ENCODE data around the gene SP6. TPM values are rescaled to one million over a fixed set of nuclear protein-coding genes. Genes with fewer than 3 reads are reported as not detected.

Gene SP6
- total RNA-seq, 4 donors from 2014 or later: 1.1 to 6.4 (median 3.8) TPM

DNA sequence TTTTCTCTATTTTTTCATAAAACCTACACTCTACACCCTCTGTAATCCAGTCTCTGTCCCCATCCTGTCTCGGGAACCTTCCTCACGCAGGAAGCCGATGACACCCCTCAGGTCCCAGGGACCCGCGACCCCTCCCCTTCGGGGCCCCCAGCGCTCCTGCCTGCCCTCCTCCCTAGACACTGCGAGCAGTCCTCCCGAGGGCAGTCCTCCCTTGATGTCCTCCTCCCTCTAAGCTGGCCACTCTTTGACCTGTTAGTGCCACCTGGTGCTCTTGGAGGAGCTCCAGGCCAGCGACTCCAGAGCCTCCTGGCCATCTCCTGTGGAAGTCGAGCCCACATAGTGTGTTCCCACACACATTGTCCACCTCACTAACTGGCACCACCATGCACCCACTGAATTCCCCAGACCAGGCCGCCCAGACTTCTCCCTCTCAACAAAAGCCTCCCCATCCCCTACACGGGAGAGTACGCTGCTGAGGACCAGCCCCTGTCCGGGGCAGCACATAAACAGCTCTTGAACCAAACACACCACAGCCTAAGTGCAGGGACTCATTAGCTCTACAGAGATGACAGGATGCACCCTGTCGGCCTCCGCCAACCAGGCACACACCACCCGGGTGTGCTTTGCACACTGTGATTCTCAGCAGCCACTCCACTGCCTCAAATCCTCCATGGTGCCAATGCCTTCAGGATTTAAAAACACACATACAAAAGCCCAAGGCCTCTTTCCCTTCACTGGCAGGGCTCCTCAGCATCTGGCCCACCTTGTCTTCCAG, 38.6 kb downstream of the SP6 start:
- H3K36me3 ChIP-seq: peaks cover 5 to 93% (median 25%) of the 10 kb centered on the region in 3 donors
- WGBS, 2 donors: 82 to 86% methylated on average over 12 to 18 of the region's 18 CpGs
- intact Hi-C loops (cut with DNase I): no loop called here
- peaks cover 0 to 28% (median 17%) of the 10 kb centered on the region in 3 donors for H3K4me1 ChIP-seq
- no peaks in the 10 kb centered on the region for H3K9me3 ChIP-seq
- TF ChIP-seq, protein P1, sequence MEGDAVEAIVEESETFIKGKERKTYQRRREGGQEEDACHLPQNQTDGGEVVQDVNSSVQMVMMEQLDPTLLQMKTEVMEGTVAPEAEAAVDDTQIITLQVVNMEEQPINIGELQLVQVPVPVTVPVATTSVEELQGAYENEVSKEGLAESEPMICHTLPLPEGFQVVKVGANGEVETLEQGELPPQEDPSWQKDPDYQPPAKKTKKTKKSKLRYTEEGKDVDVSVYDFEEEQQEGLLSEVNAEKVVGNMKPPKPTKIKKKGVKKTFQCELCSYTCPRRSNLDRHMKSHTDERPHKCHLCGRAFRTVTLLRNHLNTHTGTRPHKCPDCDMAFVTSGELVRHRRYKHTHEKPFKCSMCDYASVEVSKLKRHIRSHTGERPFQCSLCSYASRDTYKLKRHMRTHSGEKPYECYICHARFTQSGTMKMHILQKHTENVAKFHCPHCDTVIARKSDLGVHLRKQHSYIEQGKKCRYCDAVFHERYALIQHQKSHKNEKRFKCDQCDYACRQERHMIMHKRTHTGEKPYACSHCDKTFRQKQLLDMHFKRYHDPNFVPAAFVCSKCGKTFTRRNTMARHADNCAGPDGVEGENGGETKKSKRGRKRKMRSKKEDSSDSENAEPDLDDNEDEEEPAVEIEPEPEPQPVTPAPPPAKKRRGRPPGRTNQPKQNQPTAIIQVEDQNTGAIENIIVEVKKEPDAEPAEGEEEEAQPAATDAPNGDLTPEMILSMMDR (IDR thresholded peaks at IDR 0.05): no peak
- no peak for TF ChIP-seq POLR2A (IDR thresholded peaks at IDR 0.05)
- no peaks in the 10 kb centered on the region for H3K27me3 ChIP-seq
- no peak for DNase-seq
- no peak overlapping the region for H3K27ac ChIP-seq
- H3K4me3 ChIP-seq: no peak overlapping the region

DNA sequence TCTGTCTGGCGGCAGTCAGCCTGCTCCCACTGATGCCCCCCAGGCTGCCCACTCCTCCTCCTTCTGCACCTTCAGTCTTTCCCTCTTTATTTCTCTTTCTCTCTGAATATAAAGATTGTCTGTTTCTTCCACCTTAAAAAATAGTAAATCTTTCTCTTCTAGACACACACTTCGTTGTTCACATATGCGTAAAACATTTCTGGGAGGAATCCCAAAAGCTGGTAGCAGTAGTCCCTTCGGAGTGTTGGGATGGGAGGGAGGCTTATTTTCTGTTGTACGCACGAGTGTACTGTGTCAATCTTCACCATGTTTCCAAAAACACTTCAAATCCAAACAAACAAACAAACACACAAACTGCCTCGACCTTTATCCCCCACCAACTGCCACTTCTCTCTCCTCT, 39.3 kb downstream of the SP6 start:
- 74 to 76% methylated on average over 7 of the region's 7 CpGs for WGBS, 2 donors
- no peak for TF ChIP-seq POLR2A (IDR thresholded peaks at IDR 0.05)
- TF ChIP-seq, protein P1 (IDR thresholded peaks at IDR 0.05): no peak
- H3K4me1 ChIP-seq: peaks cover 0 to 28% (median 17%) of the 10 kb centered on the region in 3 donors
- H3K27ac ChIP-seq: no peak overlapping the region
- no peak for DNase-seq
- H3K27me3 ChIP-seq: no peaks in the 10 kb centered on the region
- intact Hi-C loops (cut with DNase I): no loop called here
- peaks cover 5 to 93% (median 25%) of the 10 kb centered on the region in 3 donors for H3K36me3 ChIP-seq
- H3K4me3 ChIP-seq: no peak overlapping the region
- H3K9me3 ChIP-seq: no peaks in the 10 kb centered on the region

DNA sequence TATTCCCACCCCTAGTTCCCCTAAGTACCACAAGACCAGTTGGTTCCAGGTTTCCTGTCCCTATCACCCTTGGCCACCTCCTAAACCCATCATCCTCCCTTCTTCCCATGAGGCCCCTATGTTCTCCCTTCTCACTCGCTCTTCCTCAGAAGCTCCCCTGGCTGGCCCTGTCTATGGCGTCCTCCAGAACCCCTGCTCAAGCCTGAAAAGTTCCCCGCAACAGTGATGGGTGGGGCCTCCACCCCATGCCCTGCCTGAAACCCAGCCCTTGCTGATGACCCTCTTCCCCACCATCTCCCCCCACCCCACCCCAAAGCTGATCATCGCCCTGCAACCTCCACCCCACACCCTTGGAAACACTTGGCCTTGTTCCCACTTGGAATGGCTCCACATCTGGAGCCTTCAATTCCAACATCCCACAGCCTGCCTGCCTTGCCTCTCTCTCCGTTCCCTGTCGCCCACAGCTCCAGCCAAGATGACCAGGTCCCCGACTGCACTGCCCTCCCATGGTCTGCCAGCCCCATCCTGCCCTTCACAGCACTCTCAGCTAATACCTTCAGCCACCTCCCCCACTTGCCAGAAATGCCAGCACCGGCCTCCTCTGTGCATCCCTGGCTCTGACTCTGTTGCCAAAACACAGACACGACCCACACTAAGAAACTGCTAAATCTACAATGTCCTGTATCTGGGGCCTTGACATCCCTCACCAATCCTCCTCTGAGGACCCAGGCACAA, 39.9 kb downstream of the SP6 start:
- WGBS, 2 donors: 69 to 74% methylated on average over 7 to 9 of the region's 9 CpGs
- H3K27ac ChIP-seq: peak overlapping the region; percentile 24 to 81 (median 58)
- no peaks in the 10 kb centered on the region for H3K9me3 ChIP-seq
- H3K4me3 ChIP-seq: no peak overlapping the region
- no peak for DNase-seq
- H3K36me3 ChIP-seq: peaks cover 5 to 89% (median 25%) of the 10 kb centered on the region in 3 donors
- peaks cover 0 to 28% (median 17%) of the 10 kb centered on the region in 3 donors for H3K4me1 ChIP-seq
- TF ChIP-seq, protein P1 (IDR thresholded peaks at IDR 0.05): no peak
- intact Hi-C loops (cut with DNase I): no loop called here
- no peaks in the 10 kb centered on the region for H3K27me3 ChIP-seq

DNA sequence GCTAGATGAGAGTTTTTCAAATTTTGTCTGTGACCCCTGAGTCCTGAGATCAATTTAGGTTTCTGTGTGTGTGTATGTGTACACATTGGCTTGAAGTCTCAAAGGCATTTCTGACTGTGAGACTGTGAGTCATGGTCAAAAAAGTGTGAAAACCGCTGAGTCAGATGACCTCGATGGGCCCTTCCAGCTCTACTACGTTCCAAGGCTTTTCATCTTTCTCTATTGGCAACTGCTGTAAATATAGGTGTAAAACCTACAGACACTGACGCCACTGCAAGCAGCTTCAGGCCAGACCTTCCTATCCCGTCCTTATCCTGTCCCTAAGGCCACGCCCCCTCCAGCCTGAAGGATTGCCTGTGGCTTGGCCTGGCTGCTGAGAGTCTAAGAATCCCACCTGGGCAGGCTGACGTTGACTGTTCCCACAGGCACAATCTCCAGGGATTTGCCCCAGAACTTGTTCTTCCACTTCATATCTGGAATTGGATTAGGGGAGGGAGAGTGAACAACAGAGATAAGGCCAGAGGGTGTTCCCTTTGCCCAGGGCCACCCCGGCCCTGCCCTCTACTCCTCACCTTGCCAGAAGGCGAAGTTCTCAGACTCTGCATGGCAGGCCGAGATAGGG, 40.7 kb downstream of the SP6 start:
- intact Hi-C loops (cut with DNase I): no loop called here
- Histone ChIP-seq H3K27me3 (no peaks in the 10 kb centered on the region), H3K9me3 (no peaks in the 10 kb centered on the region), H3K4me1 (peaks cover 0 to 28% (median 17%) of the 10 kb centered on the region in 3 donors), H3K36me3 (peaks cover 0 to 81% (median 24%) of the 10 kb centered on the region in 3 donors), H3K4me3 (no peak overlapping the region), H3K27ac (peak overlapping the region; percentile 36 to 81 (median 67))
- WGBS, 2 donors: 38 to 59% methylated on average over 5 to 10 of the region's 10 CpGs
- TF ChIP-seq POLR2A (IDR thresholded peaks at IDR 0.05): no peak
- TF ChIP-seq, protein P1 (IDR thresholded peaks at IDR 0.05): no peak
- DNase-seq: no peak
